Kidney epithelial cell (primary cell): ENCODE results near the gene PIK3CA. TPM values are rescaled to one million over a fixed set of nuclear protein-coding genes. Genes with fewer than 3 reads are reported as not detected.

ENCODE experiments used
- DNase-seq: peaks from one replicate; pipeline ENCODE4 v3.0.0-alpha.2; 2010; ENCODE audit warnings: low read depth
- H3K27me3 ChIP-seq: 2 replicates; pipeline ENCODE4 v1.6.0; 2011; ENCODE audit warnings: low read length; ENCODE audit not compliant: control insufficient read depth, insufficient read depth
- H3K36me3 ChIP-seq: 2 replicates; pipeline ENCODE4 v1.5.1; 2011; ENCODE audit warnings: low read length; ENCODE audit not compliant: control insufficient read depth, insufficient read depth
- H3K4me3 ChIP-seq: 2 replicates; pipeline ENCODE4 v1.5.1; 2011; ENCODE audit warnings: low read depth, mild to moderate bottlenecking, control low read depth, low read length
- CTCF ChIP-seq: IDR thresholded peaks from 2 replicates; pipeline ENCODE4 v1.5.1; 2011; ENCODE audit warnings: mild to moderate bottlenecking, moderate library complexity, low read length, control low read depth, inconsistent platforms; ENCODE audit not compliant: insufficient read depth, poor library complexity, severe bottlenecking
- total RNA-seq: library from RNA; depleted of rRNA; stranded (reverse); fragments of >200 nt; gene quantifications from 2 replicates; pipeline ENCODE4 v1.2.3, GENCODE V29; 2015

The PIK3CA gene
- total RNA-seq, 1 donor from 2014 or later = 15.8 TPM

GRCh38 chr3:179150610-179151009, 2.5 kb downstream of the PIK3CA start:
- Histone ChIP-seq H3K4me3 (no peak overlapping the region), H3K27me3 (no peaks in the 10 kb centered on the region), H3K36me3 (no peaks in the 10 kb centered on the region)
- DNase-seq = no peak
- TF ChIP-seq CTCF = no peak

DNA sequence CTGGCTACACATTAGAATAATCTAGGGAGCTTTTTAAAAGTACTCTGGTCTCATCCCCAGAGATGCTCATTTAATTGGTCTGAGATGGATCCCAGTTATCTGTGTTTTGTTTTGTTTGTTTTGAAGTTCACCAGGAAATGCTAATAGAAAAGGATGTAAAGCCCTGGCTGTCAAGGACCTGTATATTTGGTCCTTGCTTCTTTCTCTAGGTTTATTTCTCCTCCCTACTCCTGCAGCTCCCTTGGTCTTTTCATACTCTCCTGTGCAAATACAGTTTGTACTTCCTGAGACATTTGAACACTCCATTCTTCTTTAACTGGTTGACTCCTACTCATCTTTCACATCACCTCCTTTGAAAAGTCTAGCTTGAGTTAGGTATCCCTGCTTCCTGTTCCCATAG, 3.3 kb downstream of the PIK3CA start:
- H3K4me3 ChIP-seq = no peak overlapping the region
- no peaks in the 10 kb centered on the region for H3K27me3 ChIP-seq
- DNase-seq = no peak
- no peaks in the 10 kb centered on the region for H3K36me3 ChIP-seq
- TF ChIP-seq CTCF = no peak

GRCh38 chr3:179156170-179156569, 8.0 kb downstream of the PIK3CA start:
- no peak for DNase-seq
- Histone ChIP-seq H3K36me3 (no peaks in the 10 kb centered on the region), H3K27me3 (no peaks in the 10 kb centered on the region), H3K4me3 (no peak overlapping the region)
- no peak for TF ChIP-seq CTCF

DNA sequence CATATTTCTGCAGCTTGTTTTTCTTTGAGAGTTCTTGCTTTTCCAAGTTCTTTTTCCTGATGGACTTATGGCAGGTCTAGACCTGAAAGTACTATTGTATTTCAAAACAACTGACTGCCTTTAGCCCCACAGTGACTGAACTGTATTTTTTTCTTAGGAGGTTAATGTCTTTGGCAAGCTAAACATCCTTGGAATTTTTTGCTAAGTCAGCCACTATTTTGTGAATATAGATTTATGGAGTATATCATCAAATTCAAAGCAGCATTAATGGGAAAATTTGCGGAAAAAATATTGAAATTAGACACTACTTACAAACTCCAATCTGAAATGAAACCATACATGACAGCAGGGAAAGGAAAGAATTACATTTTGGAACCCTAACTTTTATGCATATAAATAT, 8.6 kb downstream of the PIK3CA start:
- TF ChIP-seq CTCF = no peak
- Histone ChIP-seq H3K27me3 (no peaks in the 10 kb centered on the region), H3K36me3 (no peaks in the 10 kb centered on the region), H3K4me3 (no peak overlapping the region)
- no peak for DNase-seq

- no peak for DNase-seq
- Histone ChIP-seq H3K27me3 (no peaks in the 10 kb centered on the region), H3K4me3 (no peak overlapping the region), H3K36me3 (no peaks in the 10 kb centered on the region)
- no peak for TF ChIP-seq CTCF
Observed at GRCh38 chr3:179158336-179159039, 10.3 kb downstream of the PIK3CA start.

DNA sequence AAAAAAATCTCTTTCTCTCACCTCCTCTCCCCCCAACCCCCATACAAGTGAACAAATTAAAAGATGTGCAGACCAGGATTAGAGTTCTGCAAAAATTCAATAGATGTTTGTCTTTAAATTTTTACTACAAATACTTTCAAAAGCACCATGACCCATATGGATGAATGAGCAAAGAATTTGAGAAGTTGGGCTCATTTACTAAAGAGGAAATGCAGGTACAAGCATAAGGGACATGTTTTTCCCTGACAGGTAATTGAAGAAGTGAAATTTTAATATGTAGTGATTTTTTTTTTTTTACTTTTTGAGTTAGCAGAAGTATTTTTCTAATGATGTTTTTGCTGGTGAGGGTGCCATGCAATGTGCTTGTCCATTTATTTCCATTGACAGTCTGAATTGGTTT, 15.3 kb downstream of the PIK3CA start:
- no peak for DNase-seq
- TF ChIP-seq CTCF = no peak
- H3K27me3 ChIP-seq = no peaks in the 10 kb centered on the region
- H3K4me3 ChIP-seq = no peak overlapping the region
- H3K36me3 ChIP-seq = no peaks in the 10 kb centered on the region
